ENCODE data around the gene MEF2A. TPM values are rescaled to one million over a fixed set of nuclear protein-coding genes. Genes with fewer than 3 reads are reported as not detected.

MEF2A gene
- polyA plus RNA-seq, 3 donors = 20.3 to 61.8 (median 33.5) TPM

- intact Hi-C loops (cut with micrococcal nuclease) = no loop called here
- WGBS (ENCODE audit: insufficient coverage) = 100% methylated on average over 1 of the region's 3 CpGs
These were observed 32.5 kb downstream of the MEF2A start for GRCh38 chr15:99598296-99598695.

GRCh38 chr15:99603828-99604227, 38.0 kb downstream of the MEF2A start:
- Mint-ChIP-seq H3K27me3 (ENCODE audit: low read depth in 3 of 3) (peaks cover 0 to 1% (median 0%) of the 10 kb centered on the region in 3 donors), H3K9me3 (peaks cover 0 to 1% (median 0%) of the 10 kb centered on the region in 7 donors), H3K4me1 (peaks cover 39% of the 10 kb centered on the region), H3K27ac (peak overlapping the region in 4 of 7 donors; percentile 22 to 92 (median 58)), H3K36me3 (peaks cover 54 to 71% of the 10 kb centered on the region in 2 donors), H3K4me3 (no peak overlapping the region)
- Histone ChIP-seq H3K4me2 (replicated peaks; ENCODE audit: extremely low read depth, low read length, poor library complexity, severe bottlenecking) (no peak overlapping the region), H3K36me3 (replicated peaks in 1 of 2; ENCODE audit: control insufficient read depth in 1 of 2, insufficient read depth in 2 of 2, low read length in 2 of 2) (peaks cover 10 to 43% of the 10 kb centered on the region in 2 donors), H3K27me3 (ENCODE audit: control insufficient read depth in 2 of 2, insufficient read depth in 2 of 2, low read length in 2 of 2) (no peaks in the 10 kb centered on the region), H3K79me2 (ENCODE audit: insufficient read depth, low read length) (peaks cover 99% of the 10 kb centered on the region), H3K4me1 (ENCODE audit: control insufficient read depth in 1 of 2, insufficient read depth in 2 of 2, low read length in 2 of 2) (no peaks in the 10 kb centered on the region), H3K9me3 (replicated peaks in 1 of 2; ENCODE audit: control insufficient read depth in 1 of 2, insufficient read depth in 1 of 2, low read length in 2 of 2) (no peaks in the 10 kb centered on the region), H2AFZ (ENCODE audit: insufficient read depth, low read depth, low read length, poor library complexity, severe bottlenecking) (no peak overlapping the region), H4K20me1 (ENCODE audit: insufficient read depth, low read length) (peaks cover 98% of the 10 kb centered on the region), H3K4me3 (replicated peaks in 1 of 3; ENCODE audit: low read depth in 2 of 3, low read length in 3 of 3) (no peak overlapping the region), H3K9ac (ENCODE audit: insufficient read depth, low read length, poor library complexity, severe bottlenecking) (no peak overlapping the region), H3K27ac (ENCODE audit: low read depth in 1 of 2, low read length in 2 of 2) (peak overlapping the region in 1 of 2 donors; percentile 4)
- intact Hi-C loops (cut with micrococcal nuclease) = no loop called here
- 100% methylated on average over 1 of the region's 1 CpG for WGBS (ENCODE audit: insufficient coverage)
- no peak for DNase-seq
- TF ChIP-seq, protein P1, sequence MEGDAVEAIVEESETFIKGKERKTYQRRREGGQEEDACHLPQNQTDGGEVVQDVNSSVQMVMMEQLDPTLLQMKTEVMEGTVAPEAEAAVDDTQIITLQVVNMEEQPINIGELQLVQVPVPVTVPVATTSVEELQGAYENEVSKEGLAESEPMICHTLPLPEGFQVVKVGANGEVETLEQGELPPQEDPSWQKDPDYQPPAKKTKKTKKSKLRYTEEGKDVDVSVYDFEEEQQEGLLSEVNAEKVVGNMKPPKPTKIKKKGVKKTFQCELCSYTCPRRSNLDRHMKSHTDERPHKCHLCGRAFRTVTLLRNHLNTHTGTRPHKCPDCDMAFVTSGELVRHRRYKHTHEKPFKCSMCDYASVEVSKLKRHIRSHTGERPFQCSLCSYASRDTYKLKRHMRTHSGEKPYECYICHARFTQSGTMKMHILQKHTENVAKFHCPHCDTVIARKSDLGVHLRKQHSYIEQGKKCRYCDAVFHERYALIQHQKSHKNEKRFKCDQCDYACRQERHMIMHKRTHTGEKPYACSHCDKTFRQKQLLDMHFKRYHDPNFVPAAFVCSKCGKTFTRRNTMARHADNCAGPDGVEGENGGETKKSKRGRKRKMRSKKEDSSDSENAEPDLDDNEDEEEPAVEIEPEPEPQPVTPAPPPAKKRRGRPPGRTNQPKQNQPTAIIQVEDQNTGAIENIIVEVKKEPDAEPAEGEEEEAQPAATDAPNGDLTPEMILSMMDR (IDR thresholded peaks at IDR 0.05) = no peak

More at GRCh38 chr15:99598296-99598695, 32.5 kb downstream of the MEF2A start:
- H3K36me3 ChIP-seq (replicated peaks in 1 of 2; ENCODE audit: control insufficient read depth in 1 of 2, insufficient read depth in 2 of 2, low read length in 2 of 2) = peaks cover 11 to 46% of the 10 kb centered on the region in 2 donors
- peaks cover 18% of the 10 kb centered on the region for H3K4me1 Mint-ChIP-seq
- H3K27ac ChIP-seq (ENCODE audit: low read depth in 1 of 2, low read length in 2 of 2) = no peak overlapping the region
- H3K9me3 ChIP-seq (replicated peaks in 1 of 2; ENCODE audit: control insufficient read depth in 1 of 2, insufficient read depth in 1 of 2, low read length in 2 of 2) = peaks cover 0 to 8% of the 10 kb centered on the region in 2 donors
- H3K4me2 ChIP-seq (replicated peaks; ENCODE audit: extremely low read depth, low read length, poor library complexity, severe bottlenecking) = no peak overlapping the region
- TF ChIP-seq, protein P1 (IDR thresholded peaks at IDR 0.05) = no peak
- H3K4me3 ChIP-seq (replicated peaks in 1 of 3; ENCODE audit: low read depth in 2 of 3, low read length in 3 of 3) = no peak overlapping the region
- H3K27me3 ChIP-seq (ENCODE audit: control insufficient read depth in 2 of 2, insufficient read depth in 2 of 2, low read length in 2 of 2) = no peaks in the 10 kb centered on the region
- no peak overlapping the region for H3K27ac Mint-ChIP-seq
- H3K36me3 Mint-ChIP-seq = peaks cover 41 to 47% of the 10 kb centered on the region in 2 donors
- H4K20me1 ChIP-seq (ENCODE audit: insufficient read depth, low read length) = peaks cover 97% of the 10 kb centered on the region
- no peak overlapping the region for H3K4me3 Mint-ChIP-seq
- H3K27me3 Mint-ChIP-seq (ENCODE audit: low read depth in 3 of 3) = peaks cover 0 to 1% (median 0%) of the 10 kb centered on the region in 3 donors
- H2AFZ ChIP-seq (ENCODE audit: insufficient read depth, low read depth, low read length, poor library complexity, severe bottlenecking) = no peak overlapping the region
- DNase-seq = no peak
- peaks cover 5 to 20% (median 7%) of the 10 kb centered on the region in 7 donors for H3K9me3 Mint-ChIP-seq
- H3K79me2 ChIP-seq (ENCODE audit: insufficient read depth, low read length) = peaks cover 99% of the 10 kb centered on the region
- H3K4me1 ChIP-seq (ENCODE audit: control insufficient read depth in 1 of 2, insufficient read depth in 2 of 2, low read length in 2 of 2) = no peaks in the 10 kb centered on the region
- no peak overlapping the region for H3K9ac ChIP-seq (ENCODE audit: insufficient read depth, low read length, poor library complexity, severe bottlenecking)
